ENCODE results near the gene IPP.
"Not testable (repeated sequence)": the region's sequence is repeated elsewhere in the genome, so short reads cannot be mapped to it uniquely, and the experiment has no call there.

IPP gene

GRCh38 chr1:45678489-45678888, 72.0 kb downstream of the IPP start:
- Histone ChIP-seq H3K9me3 (no peaks in the 10 kb centered on the region), H3K27ac (no peak overlapping the region), H3K27me3 (no peaks in the 10 kb centered on the region), H3K36me3 (peaks cover 5% of the 10 kb centered on the region), H3K4me1 (ENCODE audit: control insufficient read depth in 1 of 2, insufficient read depth in 1 of 2, low read depth in 1 of 2, low read length in 1 of 2) (peaks cover 35 to 51% of the 10 kb centered on the region in 2 experiments), H3K4me3 (ENCODE audit: low read depth in 1 of 2, low read length in 1 of 2) (no peak overlapping the region)
- TF ChIP-seq CTCF (IDR thresholded peaks at IDR 0.05), result no peak

- Histone ChIP-seq H3K27ac (peak overlapping the region; percentile 59), H3K4me1 (ENCODE audit: control insufficient read depth in 1 of 2, insufficient read depth in 1 of 2, low read depth in 1 of 2, low read length in 1 of 2) (peaks cover 30 to 49% of the 10 kb centered on the region in 2 experiments), H3K4me3 (ENCODE audit: low read depth in 1 of 2, low read length in 1 of 2) (no peak overlapping the region), H3K27me3 (no peaks in the 10 kb centered on the region), H3K9me3 (no peaks in the 10 kb centered on the region), H3K36me3 (peaks cover 5% of the 10 kb centered on the region)
- TF ChIP-seq CTCF (IDR thresholded peaks at IDR 0.05), result no peak
Observed at GRCh38 chr1:45677751-45678245, 72.7 kb downstream of the IPP start.

GRCh38 chr1:45676553-45676952, 73.9 kb downstream of the IPP start:
- not testable (repeated sequence) for H3K4me3 ChIP-seq (ENCODE audit: low read depth in 1 of 2, low read length in 1 of 2); H3K9me3 ChIP-seq; H3K36me3 ChIP-seq; H3K27me3 ChIP-seq
- Histone ChIP-seq H3K27ac (peak overlapping the region; percentile 59), H3K4me1 (ENCODE audit: control insufficient read depth in 1 of 2, insufficient read depth in 1 of 2, low read depth in 1 of 2, low read length in 1 of 2) (peaks cover 27 to 37% of the 10 kb centered on the region in 2 experiments)

- Histone ChIP-seq H3K4me3 (ENCODE audit: low read depth in 1 of 2, low read length in 1 of 2) (no peak overlapping the region), H3K4me1 (ENCODE audit: control insufficient read depth in 1 of 2, insufficient read depth in 1 of 2, low read depth in 1 of 2, low read length in 1 of 2) (peaks cover 22 to 28% of the 10 kb centered on the region in 2 experiments), H3K9me3 (no peaks in the 10 kb centered on the region), H3K36me3 (peaks cover 5% of the 10 kb centered on the region), H3K27me3 (no peaks in the 10 kb centered on the region), H3K27ac (no peak overlapping the region)
- TF ChIP-seq CTCF (IDR thresholded peaks at IDR 0.05), result no peak
Observed at GRCh38 chr1:45674478-45674877, 76.0 kb downstream of the IPP start.

GRCh38 chr1:45673956-45674355, 76.5 kb downstream of the IPP start:
- Histone ChIP-seq H3K9me3 (no peaks in the 10 kb centered on the region), H3K4me1 (ENCODE audit: control insufficient read depth in 1 of 2, insufficient read depth in 1 of 2, low read depth in 1 of 2, low read length in 1 of 2) (peaks cover 17 to 22% of the 10 kb centered on the region in 2 experiments), H3K27ac (no peak overlapping the region), H3K4me3 (ENCODE audit: low read depth in 1 of 2, low read length in 1 of 2) (no peak overlapping the region), H3K27me3 (no peaks in the 10 kb centered on the region), H3K36me3 (peaks cover 5% of the 10 kb centered on the region)
- no peak for TF ChIP-seq CTCF (IDR thresholded peaks at IDR 0.05)

GRCh38 chr1:45669859-45670655, 80.4 kb downstream of the IPP start:
- no peaks in the 10 kb centered on the region for H3K4me1 ChIP-seq (ENCODE audit: control insufficient read depth in 1 of 2, insufficient read depth in 1 of 2, low read depth in 1 of 2, low read length in 1 of 2)
- no peak overlapping the region for H3K4me3 ChIP-seq (ENCODE audit: low read depth in 1 of 2, low read length in 1 of 2)
- no peaks in the 10 kb centered on the region for H3K27me3 ChIP-seq
- no peak for TF ChIP-seq CTCF (IDR thresholded peaks at IDR 0.05)
- no peaks in the 10 kb centered on the region for H3K9me3 ChIP-seq
- H3K27ac ChIP-seq, result peak overlapping the region; percentile 19
- peaks cover 5% of the 10 kb centered on the region for H3K36me3 ChIP-seq
